Spleen (tissue), 7 donors: ENCODE data around the gene ZNF662.

ENCODE experiments used
- CTCF ChIP-seq, 11 experiments: fragments of 200-600 bp in 7 of 11; fragments of 450-650 bp in 4 of 11; sonication (generic) in 4 of 11; IDR thresholded peaks in 8 of 11; conservative IDR thresholded peaks in 3 of 11; 1 replicate in 7 of 11; 2 replicates in 4 of 11; pipeline versions ENCODE4 v1.4.0 to v1.8.0; 2016 to 2021; ENCODE audit warnings: antibody characterized with exemption in 11 of 11, inconsistent platforms in 4 of 11, mild to moderate bottlenecking in 1 of 11
- POLR2A ChIP-seq, 3 donors: fragments of 450-650 bp; IDR thresholded peaks; one replicate each; pipeline ENCODE4 v1.5.1; 2017; ENCODE audit warnings: antibody characterized with exemption in 3 of 3, mild to moderate bottlenecking in 1 of 3
- POLR2AphosphoS5 ChIP-seq, 3 donors: sonication (generic); formaldehyde crosslinking; IDR thresholded peaks; one replicate each; pipeline ENCODE4 v1.5.1; 2017; ENCODE audit warnings: antibody characterized with exemption in 3 of 3
- donor health status: DM: no; HTN: no; CAD: no; lungs with moderate emphysema.
- donor health status: DM: no; HTN: no; CAD: no.
- donor health status: DM: no; HTN: no; CAD: no.

DNA sequence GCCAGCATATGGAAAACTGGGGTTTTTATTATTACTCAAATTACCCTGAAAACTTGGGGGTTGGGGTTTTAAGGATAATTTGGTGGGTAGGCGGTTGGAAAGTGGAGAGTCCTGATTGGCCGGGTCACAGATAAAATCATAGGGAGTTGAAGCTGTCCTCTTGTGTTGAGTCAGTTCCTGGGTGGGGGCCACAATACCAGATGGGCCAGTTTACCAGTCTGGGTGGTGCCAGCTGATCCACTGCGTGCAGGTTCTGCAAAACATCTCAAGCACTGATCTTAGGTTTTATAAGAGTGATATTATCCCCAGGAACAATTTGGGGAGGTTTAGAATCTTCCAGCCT lies 4.9 kb upstream of the ZNF662 start:
- TF ChIP-seq CTCF (IDR thresholded peaks at IDR 0.05 in 8 of 11, conservative IDR thresholded peaks at IDR 0.05 in 3 of 11) (no peak), POLR2AphosphoS5 (IDR thresholded peaks at IDR 0.05) (no peak), POLR2A (IDR thresholded peaks at IDR 0.05) (no peak)
